ENCODE data around the gene PTTG2. TPM values are rescaled to one million over a fixed set of nuclear protein-coding genes. Genes with fewer than 3 reads are reported as not detected.

PTTG2 gene
- total RNA-seq, 6 experiments from 2014 or later, result not detected

- H3K27ac Mint-ChIP-seq, result no peak overlapping the region
- H3K9me3 Mint-ChIP-seq, result no peaks in the 10 kb centered on the region
- H3K4me3 Mint-ChIP-seq, result no peak overlapping the region; the same call in 1 of the 2 replicates
- H3K4me1 Mint-ChIP-seq (ENCODE audit: low read depth), result peaks cover 41% of the 10 kb centered on the region
- TF ChIP-seq, protein P1, sequence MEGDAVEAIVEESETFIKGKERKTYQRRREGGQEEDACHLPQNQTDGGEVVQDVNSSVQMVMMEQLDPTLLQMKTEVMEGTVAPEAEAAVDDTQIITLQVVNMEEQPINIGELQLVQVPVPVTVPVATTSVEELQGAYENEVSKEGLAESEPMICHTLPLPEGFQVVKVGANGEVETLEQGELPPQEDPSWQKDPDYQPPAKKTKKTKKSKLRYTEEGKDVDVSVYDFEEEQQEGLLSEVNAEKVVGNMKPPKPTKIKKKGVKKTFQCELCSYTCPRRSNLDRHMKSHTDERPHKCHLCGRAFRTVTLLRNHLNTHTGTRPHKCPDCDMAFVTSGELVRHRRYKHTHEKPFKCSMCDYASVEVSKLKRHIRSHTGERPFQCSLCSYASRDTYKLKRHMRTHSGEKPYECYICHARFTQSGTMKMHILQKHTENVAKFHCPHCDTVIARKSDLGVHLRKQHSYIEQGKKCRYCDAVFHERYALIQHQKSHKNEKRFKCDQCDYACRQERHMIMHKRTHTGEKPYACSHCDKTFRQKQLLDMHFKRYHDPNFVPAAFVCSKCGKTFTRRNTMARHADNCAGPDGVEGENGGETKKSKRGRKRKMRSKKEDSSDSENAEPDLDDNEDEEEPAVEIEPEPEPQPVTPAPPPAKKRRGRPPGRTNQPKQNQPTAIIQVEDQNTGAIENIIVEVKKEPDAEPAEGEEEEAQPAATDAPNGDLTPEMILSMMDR (IDR thresholded peaks at IDR 0.05), result no peak
- no peaks in the 10 kb centered on the region for H3K27me3 Mint-ChIP-seq (ENCODE audit: insufficient read depth)
- no peak for DNase-seq
- no peaks in the 10 kb centered on the region for H3K36me3 Mint-ChIP-seq (ENCODE audit: low read depth)
These were observed 44.7 kb downstream of the PTTG2 start for GRCh38 chr4:38004887-38005286.

DNA sequence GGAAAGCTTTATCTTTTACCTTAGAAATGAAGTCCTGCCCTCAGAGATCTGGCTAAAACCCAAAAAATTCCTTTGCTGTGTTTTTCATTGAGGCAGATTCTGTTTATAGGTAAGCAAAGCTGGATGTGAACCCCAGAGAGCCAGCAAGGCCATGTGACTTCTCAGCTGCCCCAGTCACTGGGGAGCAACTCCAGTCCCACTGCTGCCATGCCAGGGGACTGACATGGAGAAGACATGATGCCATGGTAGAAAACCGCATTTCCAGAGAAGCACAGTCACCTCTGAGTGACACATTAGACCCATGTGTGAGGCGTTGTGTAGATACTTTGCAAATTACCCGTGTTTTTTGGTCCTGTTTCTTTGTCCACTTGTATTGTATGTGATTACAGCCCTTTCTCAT lies 45.4 kb downstream of the PTTG2 start:
- Mint-ChIP-seq H3K36me3 (ENCODE audit: low read depth) (no peaks in the 10 kb centered on the region), H3K4me1 (ENCODE audit: low read depth) (peaks cover 48% of the 10 kb centered on the region), H3K9me3 (no peaks in the 10 kb centered on the region), H3K27me3 (ENCODE audit: insufficient read depth) (no peaks in the 10 kb centered on the region), H3K27ac (no peak overlapping the region), H3K4me3 (no peak overlapping the region)
- TF ChIP-seq, protein P1 (IDR thresholded peaks at IDR 0.05), result no peak
- DNase-seq, result no peak

DNA sequence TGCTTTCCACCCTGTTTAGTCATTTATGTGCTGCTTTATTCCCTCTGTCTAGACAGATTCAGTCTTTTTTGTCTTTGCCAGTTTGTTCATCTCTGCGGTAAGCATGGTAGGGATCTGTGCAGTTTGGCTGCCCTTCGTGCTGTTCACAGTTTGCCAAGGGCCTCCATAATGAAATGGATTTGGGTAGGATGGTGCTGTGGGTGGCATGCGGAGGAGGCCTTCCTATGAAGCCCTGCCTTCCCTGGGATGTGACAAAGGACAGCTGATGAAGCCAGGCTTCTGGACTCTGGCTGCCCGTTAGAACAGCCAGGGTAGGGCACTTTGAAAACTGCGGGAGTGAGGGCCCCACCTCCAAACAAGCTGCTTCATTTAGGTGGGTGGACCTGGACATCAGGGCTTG lies 47.4 kb downstream of the PTTG2 start:
- no peak overlapping the region for H3K4me3 Mint-ChIP-seq
- no peaks in the 10 kb centered on the region for H3K36me3 Mint-ChIP-seq (ENCODE audit: low read depth)
- H3K4me1 Mint-ChIP-seq (ENCODE audit: low read depth), result peaks cover 49% of the 10 kb centered on the region
- no peak for DNase-seq
- no peak overlapping the region for H3K27ac Mint-ChIP-seq
- H3K9me3 Mint-ChIP-seq, result no peaks in the 10 kb centered on the region
- TF ChIP-seq, protein P1 (IDR thresholded peaks at IDR 0.05), result no peak
- no peaks in the 10 kb centered on the region for H3K27me3 Mint-ChIP-seq (ENCODE audit: insufficient read depth)

DNA sequence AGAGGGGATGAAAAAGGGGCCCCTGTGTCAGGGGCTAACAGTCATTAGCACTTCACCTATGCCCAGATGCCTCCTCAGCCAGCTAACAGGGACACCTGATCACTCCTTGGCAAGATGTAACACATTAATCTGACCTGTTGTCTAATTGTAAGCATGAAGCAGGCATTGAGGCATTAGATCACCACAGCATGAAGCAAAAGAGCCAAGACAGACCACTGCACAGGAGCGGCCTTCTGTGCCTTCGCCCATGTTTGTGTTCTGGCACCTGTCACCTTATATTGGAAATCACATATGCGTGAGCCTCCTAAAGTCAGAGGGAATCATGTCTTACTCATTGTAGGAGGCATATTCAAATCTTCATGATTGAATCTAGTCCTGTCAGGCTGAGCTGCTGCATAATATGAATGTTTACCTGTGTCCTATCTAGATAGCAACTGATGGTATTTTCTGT lies 48.4 kb downstream of the PTTG2 start:
- no peaks in the 10 kb centered on the region for H3K9me3 Mint-ChIP-seq
- DNase-seq, result no peak
- no peak overlapping the region for H3K27ac Mint-ChIP-seq
- peaks cover 49% of the 10 kb centered on the region for H3K4me1 Mint-ChIP-seq (ENCODE audit: low read depth)
- TF ChIP-seq, protein P1 (IDR thresholded peaks at IDR 0.05), result no peak
- H3K36me3 Mint-ChIP-seq (ENCODE audit: low read depth), result no peaks in the 10 kb centered on the region
- no peak overlapping the region for H3K4me3 Mint-ChIP-seq
- no peaks in the 10 kb centered on the region for H3K27me3 Mint-ChIP-seq (ENCODE audit: insufficient read depth)

DNA sequence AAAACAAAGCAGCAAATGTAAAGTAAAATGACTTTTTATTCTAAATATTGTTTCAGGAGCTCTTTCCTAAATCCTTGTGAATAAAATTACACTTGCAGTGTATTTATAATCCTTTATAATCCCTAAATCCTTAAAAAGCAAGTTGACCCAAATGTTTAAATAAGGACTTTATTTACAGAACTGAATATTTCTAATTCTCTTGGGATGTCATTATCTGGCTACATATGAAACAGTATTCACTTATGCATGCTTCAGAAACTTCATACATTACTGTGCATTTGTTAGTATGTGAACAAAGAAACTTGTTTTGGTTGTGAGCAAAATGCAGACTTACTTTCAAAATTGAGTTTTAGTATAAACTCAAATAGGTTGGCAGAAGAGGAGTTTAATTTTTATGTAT lies 49.2 kb downstream of the PTTG2 start:
- Mint-ChIP-seq H3K4me1 (ENCODE audit: low read depth) (peaks cover 47% of the 10 kb centered on the region), H3K36me3 (ENCODE audit: low read depth) (no peaks in the 10 kb centered on the region), H3K9me3 (no peaks in the 10 kb centered on the region), H3K4me3 (no peak overlapping the region), H3K27me3 (ENCODE audit: insufficient read depth) (no peaks in the 10 kb centered on the region), H3K27ac (no peak overlapping the region)
- TF ChIP-seq, protein P1 (IDR thresholded peaks at IDR 0.05), result no peak
- no peak for DNase-seq

GRCh38 chr4:38009949-38010348 lies 49.8 kb downstream of the PTTG2 start:
- H3K4me3 Mint-ChIP-seq, result no peak overlapping the region
- H3K27me3 Mint-ChIP-seq (ENCODE audit: insufficient read depth), result no peaks in the 10 kb centered on the region
- 0 out of 2 replicates have a peak, but pooled peaks cover 3% of the 10 kb centered on the region for H3K36me3 Mint-ChIP-seq (ENCODE audit: low read depth)
- DNase-seq, result no peak
- H3K27ac Mint-ChIP-seq, result no peak overlapping the region
- no peaks in the 10 kb centered on the region for H3K9me3 Mint-ChIP-seq
- TF ChIP-seq, protein P1 (IDR thresholded peaks at IDR 0.05), result no peak
- H3K4me1 Mint-ChIP-seq (ENCODE audit: low read depth), result peaks cover 42% of the 10 kb centered on the region
